A673 (cell line): Measurements from ENCODE around the gene NTN1.

Experiments used
- CTCF ChIP-seq: fragments of 300-800, 200-600 bp; sonication (generic); conservative IDR thresholded peaks from 2 replicates; pipeline ENCODE4 v1.5.1; 2017; ENCODE audit warnings: low read depth, mild to moderate bottlenecking, antibody characterized with exemption, low read length, moderate library complexity, mixed read lengths
- EZH2 ChIP-seq: fragments of 200-600 bp; sonication (generic); IDR thresholded peaks from 2 replicates; pipeline ENCODE4 v1.6.1; 2017; ENCODE audit warnings: borderline replicate concordance, low read depth, mild to moderate bottlenecking, mixed read lengths, antibody characterized with exemption, low read length; ENCODE audit not compliant: poor library complexity, severe bottlenecking

GRCh38 chr17:9009737-9010136, 11.6 kb upstream of the NTN1 start:
- TF ChIP-seq CTCF, result no peak
- TF ChIP-seq EZH2, result no peak
